GM12891 (cell line): ENCODE data around the gene FLNC.

Experiments
- PAX5 ChIP-seq: IDR thresholded peaks from 2 replicates; pipeline ENCODE4 v1.6.1; 2011; ENCODE audit warnings: low read length, moderate library complexity, mild to moderate bottlenecking; ENCODE audit not compliant: insufficient read depth, severe bottlenecking
- POLR2A ChIP-seq: IDR thresholded peaks from 2 replicates; pipeline ENCODE4 v1.6.1; 2011; ENCODE audit warnings: low read depth, low read length, control low read depth
- POLR2AphosphoS5 ChIP-seq: IDR thresholded peaks from 2 replicates; pipeline ENCODE4 v1.6.1; 2011; ENCODE audit warnings: low read depth, low read length, control low read depth
- SPI1 ChIP-seq: IDR thresholded peaks from 2 replicates; pipeline ENCODE4 v1.6.1; 2011; ENCODE audit warnings: low read depth, low read length, control low read depth
- TAF1 ChIP-seq: IDR thresholded peaks from 2 replicates; pipeline ENCODE4 v1.6.1; 2011; ENCODE audit warnings: low read depth, low read length, control low read depth

- TF ChIP-seq POLR2A (no peak), POLR2AphosphoS5 (no peak), TAF1 (no peak), SPI1 (no peak), PAX5 (no peak)
Measured at GRCh38 chr7:128792471-128793180, 37.6 kb upstream of the FLNC start.
